GM21526 (cell line): Measurements from ENCODE around the gene KSR1.

Experiments
- ATAC-seq: cut with Tn5 transposase; IDR thresholded peaks from one replicate; pipeline ENCODE4 v1.9.1; 2021; ENCODE audit warnings: moderate library complexity; ENCODE audit not compliant: unreplicated experiment, low FRiP score

KSR1 gene

DNA sequence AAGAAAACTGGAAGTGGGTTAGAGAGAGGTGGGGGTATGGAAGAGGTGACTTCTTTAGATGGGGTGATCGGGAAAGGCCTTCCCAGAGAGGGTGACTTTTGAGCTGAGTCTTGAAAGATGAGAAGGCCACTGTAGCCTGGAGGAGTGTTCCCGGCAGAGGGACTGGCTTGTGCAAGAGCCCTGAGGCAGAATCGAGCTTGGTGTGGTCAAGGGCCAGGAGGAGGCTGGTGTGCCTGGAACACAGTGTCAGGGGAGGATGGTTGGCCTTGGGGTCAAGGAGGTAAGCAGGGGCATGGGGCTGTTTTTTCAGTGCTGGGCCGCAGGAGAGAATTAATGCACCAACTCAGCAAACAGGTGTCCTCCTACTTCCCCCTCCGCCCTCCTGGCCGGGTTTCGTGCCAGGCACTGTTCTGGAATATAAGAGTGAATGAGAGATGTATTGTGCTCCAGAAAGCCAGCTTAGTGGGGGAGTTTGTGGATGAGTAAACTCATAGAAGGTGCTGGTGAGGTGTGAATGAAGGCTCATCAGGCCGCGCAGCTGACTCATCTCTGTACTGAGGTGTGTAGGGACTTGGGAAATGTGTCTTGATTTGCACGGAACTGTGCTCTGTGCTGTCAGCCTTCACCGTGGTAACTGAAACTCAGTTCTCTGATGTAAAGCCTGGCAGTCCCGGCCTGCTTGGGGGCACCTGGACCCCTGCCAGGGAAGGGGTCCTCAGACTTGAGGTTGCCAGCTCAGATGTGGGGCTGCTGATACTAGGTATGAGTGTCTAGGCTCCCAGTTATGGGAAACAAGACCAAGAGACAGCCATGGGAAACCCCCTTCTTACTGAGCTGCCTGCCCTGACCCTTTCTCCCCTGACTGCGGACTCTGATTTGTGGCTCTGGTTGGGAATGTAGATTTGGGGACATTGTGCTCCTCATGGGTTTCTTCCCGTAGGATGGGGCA, 15.3 kb downstream of the KSR1 start:
- peak; percentile 67 for ATAC-seq

DNA sequence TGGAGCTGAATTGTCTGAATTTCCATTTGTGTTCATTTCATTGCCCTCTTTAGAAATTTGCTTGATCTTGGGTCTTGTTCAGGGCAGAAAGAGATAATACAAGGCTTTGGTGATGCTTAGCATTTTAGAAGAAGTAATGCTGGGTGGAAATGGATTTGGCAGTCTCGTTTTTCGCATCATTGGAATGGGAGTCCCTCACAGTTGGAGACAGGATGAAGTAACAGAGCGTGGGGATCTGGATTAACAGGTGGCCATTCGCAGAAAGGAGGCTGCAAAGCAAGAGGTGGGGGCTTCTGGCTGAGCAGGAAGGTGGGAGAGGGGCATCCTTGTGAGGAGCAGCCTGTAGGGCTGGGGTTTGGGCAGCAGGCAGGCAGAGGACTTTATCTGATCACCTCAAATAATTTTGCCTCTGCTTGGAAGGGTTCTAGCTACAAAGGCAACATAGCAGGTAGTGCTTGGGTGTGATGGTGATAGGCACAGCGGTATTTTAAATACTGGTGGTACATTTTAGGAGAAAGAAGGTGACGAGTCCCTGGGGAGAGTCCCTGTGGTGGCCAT, 17.0 kb downstream of the KSR1 start:
- no peak for ATAC-seq

DNA sequence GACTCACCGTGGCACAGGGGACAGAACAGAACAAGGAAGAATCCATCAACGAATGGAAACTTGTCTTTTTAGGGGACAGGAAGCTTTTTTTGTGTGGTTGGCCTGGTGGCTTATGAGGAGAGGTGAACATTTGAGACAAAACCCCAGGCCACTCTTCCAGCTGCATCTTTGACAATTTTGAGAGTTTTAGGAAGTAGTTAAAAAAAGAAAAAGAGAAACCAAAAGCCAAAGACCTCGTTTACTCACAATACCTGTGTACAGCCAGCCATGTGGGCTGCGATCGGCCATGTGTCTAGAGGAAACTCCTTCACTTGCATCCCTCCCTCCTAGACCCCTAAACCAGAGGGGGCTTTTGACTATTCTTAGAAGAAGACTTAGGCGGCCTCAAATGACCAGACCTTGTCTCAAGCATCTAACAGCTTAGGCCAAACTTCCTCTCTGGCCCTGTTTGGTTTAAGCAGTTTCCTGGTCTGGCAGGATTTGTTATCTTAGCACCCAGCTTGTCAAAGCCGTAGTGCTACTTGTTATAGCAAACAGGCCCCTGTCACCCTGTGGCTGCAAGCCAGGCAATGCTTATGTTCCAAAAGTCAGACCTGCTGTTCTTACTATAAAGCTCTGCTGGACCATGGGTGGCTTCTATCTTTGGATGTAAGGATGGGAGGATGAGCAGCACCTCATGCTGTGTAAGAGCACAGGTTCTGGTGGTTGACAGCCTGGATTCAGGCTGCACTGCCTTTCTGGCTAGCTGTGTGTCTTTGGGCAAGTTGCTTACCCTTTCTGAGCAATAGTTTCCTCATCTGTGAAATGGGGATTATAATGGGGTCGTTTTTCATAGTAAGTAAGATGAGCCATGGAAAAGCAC, 17.7 kb downstream of the KSR1 start:
- no peak for ATAC-seq

DNA sequence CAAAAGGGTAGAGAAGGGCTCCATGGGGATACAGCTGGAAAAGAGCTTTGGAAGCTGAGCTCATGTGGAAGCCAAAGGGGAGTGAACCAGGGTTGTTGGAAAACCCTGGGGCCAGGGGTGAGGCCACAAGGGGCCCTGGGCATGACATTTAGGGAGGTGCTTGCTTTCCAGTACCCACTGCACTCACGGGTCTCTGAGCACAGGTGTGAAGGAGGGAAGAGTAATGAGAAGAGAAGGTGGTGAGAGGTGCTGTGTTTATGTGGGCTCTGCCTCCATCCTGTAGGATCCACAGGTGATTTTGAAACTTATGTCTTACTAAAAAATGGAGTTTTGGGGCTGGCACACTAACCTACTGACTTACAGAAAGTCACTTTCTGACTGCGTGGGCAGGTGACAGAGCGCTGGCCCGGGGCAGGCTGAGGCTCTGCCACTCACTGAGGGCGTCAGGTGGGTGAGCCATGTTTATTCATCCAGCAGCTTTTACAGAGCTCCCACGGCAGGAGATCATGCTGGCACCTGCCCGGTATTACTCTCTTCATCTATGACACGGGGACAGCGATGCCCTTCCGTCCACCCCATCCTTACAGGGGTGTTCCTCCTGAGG, 18.9 kb downstream of the KSR1 start:
- no peak for ATAC-seq

DNA sequence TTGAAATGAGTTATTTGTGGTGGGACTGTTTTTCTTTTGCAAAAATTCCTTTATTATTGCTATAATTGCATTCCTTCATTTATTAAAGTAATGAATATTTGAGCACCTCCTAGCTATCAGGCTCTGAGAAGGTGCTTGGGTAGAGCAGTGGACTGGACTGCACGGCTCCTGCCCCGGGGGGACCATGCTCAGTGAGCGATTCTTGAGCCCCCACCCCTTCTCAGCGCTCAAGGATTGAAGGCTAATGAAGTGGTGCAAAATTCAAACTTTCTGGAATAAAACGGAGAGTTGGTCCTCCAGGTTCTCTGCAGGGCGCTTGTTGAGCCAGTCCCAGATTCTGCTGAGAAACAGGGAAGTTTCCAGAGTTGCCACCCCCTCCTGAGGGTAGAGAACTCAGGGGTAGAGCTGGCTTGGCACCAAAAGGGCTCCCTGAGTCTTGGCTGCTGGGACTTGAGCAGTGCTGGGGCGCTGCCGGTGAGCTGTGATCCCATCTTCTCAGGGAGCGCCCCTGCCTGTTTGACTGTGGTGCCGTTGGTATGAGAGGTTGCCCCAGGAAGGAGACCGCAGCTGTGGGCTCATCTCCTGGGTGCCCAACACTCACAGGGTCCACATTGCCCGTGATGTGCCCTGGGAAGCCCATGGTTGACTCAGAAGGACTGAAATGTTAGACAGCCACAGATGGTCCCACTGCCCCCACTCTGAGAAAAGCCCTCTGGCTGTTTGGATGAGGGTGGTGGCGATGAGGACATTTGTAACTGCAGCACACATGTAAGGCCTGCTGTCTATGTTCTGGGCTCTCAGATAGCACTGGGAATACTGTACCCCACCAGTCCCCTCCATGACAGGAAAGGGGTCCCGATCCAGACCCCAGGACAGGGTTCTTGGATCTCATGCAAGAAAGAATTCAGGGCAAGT, 20.0 kb downstream of the KSR1 start:
- no peak for ATAC-seq

DNA sequence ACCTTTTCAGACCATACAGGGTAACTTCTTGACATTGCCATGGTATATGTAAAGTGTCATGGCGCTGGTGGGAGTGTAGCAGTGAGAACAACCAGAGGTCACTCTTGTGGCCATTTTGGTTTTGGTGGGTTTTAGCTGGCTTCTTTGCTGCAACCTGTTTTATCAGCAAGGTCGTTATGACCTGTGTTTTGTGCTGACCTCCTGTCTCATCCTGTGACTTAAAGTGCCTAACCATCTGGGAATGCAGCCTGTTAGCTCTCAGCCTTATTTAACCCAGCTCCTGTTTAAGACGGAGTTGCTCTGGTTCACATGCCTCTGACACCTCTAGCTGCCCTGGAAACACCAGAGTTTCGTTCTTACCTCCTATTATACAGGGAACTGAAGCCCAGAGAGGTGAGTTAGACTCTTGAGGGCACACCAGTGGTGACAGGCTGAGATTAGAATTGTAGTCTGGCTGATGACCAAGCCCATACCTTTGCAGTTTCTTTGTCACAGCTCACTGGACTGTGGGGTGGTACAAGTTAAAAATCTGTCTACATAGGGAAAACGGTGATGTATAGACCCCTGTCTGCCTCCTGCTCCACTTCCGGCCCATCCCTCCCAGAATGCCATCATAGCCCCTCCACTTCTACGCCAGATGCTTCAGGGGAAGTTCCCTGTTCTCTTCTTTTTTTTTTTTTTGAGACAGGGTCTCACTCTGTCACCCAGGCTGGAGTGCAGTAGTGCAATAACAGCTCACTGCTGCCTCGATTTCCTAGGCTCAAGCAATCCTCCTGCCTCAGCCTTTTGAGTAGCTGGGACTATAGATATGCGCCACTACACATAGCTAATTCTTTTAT, 21.0 kb downstream of the KSR1 start:
- ATAC-seq, result no peak

DNA sequence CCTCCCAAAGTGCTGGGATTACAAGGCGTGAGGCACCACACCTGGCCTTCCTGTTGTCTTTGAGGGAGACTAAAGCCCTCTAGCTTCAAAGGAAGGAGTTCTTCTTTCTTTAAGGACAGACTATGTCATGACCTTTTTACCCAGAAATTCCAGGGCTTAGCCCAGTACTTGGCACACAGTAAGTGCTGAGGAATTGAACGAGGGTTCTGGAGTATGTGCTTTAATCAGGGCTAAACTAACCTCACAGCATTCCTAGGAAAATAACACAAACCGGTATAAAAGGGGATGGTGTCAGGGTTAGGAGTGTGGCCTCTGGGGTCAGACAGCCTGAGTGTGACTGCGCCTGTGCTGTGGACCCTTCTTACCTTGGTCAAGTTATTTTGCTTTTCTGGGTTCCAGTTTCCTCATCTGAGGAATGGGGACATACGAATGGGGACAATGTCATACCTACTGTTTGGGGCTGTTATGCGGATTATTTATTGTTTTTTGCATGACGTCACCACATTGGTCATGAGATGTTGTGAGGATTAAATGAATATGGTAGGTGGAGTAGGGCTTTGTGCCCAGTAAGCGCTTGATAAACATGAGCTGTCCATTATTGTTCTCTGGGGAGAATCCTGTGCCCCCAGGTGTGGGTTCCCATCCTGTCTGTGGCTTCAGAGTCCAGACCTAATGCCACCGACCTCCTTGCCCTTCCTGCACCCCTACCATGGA, 21.9 kb downstream of the KSR1 start:
- no peak for ATAC-seq

DNA sequence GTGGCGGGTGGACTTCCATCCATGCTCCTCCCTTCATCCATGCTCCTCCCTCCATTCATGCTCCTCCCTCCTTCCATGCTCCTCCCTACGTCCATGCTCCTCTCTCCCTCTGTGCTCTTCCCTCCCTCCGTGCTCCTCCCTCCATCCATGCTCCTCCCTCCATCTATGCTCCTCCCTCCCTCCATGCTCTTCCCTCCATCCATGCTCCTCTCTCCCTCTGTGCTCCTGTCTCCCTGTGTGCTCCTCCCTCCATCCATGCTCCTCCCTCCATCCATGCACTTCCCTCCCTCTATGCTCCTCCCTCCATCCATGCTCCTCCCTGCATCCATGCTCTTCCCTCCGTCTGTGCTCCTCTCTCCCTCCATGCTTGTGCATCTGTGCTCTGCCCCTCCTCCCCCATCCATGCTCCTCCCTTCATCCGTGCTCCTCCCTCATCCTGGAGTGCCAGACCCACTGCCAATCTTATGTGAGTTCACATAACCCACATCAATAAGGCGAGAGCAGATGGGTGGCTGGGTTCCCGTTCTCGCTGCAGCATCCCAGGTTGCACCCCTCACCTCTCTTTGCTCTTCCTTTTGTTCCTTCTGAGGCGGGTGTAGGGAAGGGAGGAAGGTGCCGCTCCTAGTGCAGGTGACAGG, 22.8 kb downstream of the KSR1 start:
- ATAC-seq, result no peak

DNA sequence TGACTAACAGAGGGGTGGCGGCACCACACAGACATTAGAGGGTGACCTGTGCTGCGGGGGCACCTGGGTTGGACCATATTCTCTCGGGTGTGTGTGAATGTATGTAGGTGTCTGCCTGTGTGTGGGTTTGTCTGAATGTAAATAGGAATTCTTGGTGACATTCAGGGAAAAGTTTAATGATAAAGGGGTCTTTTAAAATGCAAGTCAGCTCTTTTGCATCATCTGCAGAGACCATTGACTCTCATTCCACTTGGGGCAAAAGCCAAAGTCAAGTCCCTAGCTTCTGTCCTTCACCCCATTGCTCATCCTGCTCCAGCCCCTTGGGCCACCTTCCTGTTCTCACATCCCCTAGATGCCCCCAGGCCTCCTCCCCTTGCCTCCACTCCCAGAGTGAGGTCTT, 23.6 kb downstream of the KSR1 start:
- ATAC-seq, result no peak

DNA sequence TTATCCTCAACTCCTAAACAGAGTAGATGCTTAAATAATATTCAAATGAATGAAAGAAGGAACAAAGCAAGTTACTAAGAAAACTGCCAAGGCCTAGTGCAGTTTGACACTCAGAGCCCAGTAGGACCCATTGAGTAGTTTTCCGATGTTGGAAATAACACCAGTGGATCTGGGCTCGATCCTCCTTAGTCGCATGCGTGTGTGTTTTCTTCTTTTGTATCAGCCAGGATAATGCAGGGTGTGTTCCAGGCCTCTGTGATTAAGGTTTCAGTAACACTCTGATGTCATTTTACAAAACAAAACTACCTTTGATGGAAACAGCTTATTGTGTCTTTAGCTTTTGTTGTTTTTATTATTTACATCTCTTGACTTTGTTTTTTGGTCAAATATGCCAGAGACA, 24.5 kb downstream of the KSR1 start:
- no peak for ATAC-seq

DNA sequence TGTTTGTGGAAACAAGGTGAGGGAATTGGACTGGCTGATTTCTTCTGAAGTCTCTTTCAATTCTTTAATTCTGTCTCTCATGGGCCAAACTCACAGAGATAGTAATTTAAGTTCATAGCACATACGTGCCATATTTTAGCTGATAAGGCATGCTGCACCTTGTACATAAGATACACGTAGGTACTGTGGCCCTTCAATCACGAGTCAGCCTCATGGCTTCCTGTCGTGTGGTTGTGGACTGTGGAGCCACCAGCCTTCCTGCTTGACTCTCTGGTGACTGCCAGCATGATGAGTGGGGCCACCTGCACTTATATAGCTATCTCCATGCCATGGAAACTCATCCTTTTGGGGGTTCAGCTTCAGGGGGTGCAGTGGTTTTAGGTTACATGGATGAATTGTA, 25.1 kb downstream of the KSR1 start:
- no peak for ATAC-seq

DNA sequence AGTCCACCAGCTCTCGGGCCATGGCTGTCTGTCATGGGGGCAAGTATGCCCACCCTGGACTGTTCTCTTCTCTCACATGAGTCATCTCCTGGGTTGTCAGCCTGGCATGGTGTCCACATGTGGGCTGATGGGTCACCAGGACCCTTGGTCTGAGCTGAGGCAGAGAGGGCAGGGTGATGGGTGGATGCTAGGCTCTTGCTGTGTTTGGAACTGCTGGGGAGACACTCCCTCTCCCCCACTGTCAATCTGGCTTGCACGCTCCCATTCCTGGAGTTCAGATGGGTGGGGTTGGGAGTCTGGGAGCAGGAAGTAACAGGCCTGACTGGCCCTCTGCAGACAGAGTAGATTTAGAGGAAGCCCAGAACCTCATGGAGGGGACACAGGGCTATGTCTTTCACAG, 28.9 kb downstream of the KSR1 start:
- no peak for ATAC-seq

DNA sequence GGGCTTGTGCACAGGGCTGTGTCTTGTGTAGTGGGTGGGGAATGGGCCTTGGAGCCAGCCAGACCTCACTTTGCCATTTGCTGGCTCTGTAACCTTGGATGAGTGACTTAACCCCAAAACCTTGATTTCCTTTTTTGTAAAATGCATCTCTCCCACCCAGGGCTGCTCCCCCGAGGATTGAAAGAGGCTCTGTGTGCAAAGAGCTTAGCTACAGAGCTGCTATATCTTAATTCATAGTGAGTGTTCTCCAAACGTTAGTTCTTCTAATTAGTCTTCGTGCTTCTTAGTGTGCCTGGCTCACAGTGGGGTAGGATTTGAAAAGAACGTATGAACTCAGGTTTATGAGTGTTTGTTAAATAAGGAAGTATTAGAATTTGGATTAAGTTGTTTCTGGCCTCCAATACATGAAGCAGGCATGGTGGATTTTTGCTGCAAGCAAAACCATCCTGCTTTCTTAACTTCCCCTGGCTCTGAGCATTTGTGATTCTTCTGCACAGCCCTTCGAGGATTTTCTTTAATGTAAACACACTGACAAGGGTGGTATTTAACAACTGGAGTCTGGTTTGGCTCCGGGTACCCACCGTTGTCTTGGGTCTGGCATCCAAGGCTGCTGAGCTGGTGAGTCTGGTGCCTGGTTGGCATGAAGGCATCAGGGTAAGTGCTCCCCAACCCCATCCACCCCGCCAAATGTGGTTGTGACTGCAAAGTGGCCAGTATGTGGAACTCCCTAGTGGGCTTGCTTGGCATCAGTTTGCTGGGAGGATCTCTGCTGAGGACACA, 29.7 kb downstream of the KSR1 start:
- no peak for ATAC-seq

DNA sequence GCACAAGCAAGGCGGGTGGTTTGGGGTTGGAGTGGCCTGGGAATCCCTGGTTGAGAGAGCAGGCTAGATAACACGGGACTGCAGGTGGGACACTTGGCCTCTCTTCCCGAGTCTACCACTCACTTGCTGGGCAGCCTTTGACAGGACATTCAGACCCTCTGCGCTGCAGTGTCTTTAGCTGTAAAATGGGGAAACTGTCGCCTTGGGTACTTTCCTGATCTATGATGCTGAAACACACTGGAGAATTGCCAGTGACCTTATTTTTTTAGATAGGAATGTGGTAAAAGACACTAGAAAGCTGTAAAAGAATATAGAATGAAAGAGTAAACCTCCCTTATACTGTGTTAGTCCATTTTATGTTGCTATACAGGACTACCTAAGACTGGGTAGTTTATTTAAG, 30.5 kb downstream of the KSR1 start:
- no peak for ATAC-seq

DNA sequence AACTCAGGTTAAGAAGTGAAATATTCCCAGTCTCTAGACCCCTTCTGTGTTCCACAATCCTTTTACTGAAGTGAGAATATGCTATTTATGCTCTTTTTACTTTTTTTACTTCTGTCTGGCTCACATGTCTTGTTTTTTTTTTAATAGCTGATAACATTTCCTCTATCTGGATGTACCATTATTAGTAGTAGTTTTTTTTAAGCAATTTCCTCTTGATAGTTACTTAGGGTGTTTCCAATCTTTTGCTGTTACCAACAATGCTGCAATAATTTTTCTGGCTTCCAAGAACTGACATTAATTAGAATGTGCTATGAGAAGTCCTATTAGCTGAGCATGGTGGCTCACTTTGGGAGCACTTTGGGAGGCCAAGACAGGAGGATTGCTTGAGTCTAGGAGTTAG, 32.0 kb downstream of the KSR1 start:
- ATAC-seq, result no peak

DNA sequence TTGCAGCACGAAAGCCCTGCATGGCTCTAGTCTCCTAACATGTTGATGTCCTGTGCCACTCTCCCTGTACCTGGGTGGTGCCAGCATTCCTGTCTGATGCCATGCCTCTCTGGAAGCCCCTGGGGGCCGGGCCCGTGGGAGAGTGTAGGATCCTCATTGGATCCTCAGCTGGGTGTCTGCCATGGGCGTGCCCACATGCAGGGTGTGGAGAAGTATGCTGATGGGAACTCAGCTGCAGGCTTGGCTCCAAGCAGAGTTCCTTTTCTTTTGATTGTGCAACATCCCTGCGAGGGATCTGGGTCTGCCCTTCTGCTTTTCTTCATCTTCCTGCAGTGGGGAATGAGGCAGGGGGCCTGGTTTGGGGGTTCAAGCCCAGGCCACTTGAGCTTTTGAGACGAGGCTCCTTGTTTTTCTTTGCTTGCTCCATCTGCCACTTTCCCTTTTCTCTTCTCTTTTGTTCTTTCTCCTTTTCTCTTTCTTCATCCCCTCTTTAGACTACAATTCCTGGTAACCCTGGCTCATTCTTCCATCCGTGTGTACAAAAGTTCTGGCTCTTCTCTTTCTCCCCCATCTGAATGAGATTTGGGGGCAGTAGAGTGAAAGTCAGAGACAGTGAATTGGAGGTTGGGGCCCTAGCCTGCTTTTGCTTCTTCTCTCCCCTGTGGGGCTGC, 32.9 kb downstream of the KSR1 start:
- ATAC-seq, result no peak

DNA sequence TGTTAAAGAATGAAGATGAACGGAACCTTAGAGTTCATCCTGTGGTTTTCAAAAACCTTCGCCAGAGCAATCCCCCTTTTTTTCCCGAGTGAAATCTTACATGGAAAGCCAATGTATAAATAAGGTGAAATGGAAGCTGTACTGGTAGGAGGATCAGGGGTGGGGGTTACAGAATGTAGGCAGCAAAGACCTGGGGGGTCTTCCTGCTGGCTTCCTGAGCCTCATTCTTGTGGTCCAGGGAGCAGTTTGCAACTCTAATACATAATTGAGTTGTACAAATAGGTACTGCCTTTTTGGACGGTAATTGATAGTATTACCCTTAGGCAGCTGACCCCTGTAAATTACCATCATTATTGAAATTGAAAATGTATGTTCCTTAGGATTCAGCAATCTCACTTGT, 34.1 kb downstream of the KSR1 start:
- ATAC-seq, result no peak
